Spleen (tissue), 11 donors: ENCODE results near the gene SEMA5B. TPM values are rescaled to one million over a fixed set of nuclear protein-coding genes. Genes with fewer than 3 reads are reported as not detected.

Experiments used
- DNase-seq: peaks from one replicate; pipeline ENCODE4 v3.0.0-alpha.2; 2020
- H3K27ac ChIP-seq, 8 donors: fragments of 200-600 bp; sonication (generic) in 7 of 8; 1 replicate in 4 of 8; 2 replicates in 4 of 8; pipeline versions ENCODE4 v1.5.0 to v1.8.0; 2016 to 2021; ENCODE audit warnings: inconsistent platforms in 4 of 8, mild to moderate bottlenecking in 4 of 8, moderate library complexity in 1 of 8
- H3K27me3 ChIP-seq, 7 donors: fragments of 200-600 bp; sonication (generic) in 6 of 7; replicated peaks in 1 of 7; 1 replicate in 4 of 7; 2 replicates in 3 of 7; pipeline versions ENCODE4 v1.5.0 to v1.8.0; 2016 to 2021; ENCODE audit warnings: inconsistent platforms in 3 of 7, mild to moderate bottlenecking in 1 of 7
- H3K36me3 ChIP-seq, 6 donors: fragments of 200-600 bp; sonication (generic) in 5 of 6; 1 replicate in 4 of 6; 2 replicates in 2 of 6; pipeline versions ENCODE4 v1.5.0 to v1.8.0; 2016 to 2021; ENCODE audit warnings: inconsistent platforms in 2 of 6
- H3K4me1 ChIP-seq, 6 donors: fragments of 200-600 bp; sonication (generic) in 5 of 6; 1 replicate in 3 of 6; 2 replicates in 3 of 6; pipeline versions ENCODE4 v1.5.0 to v1.8.0; 2016 to 2021; ENCODE audit warnings: inconsistent platforms in 3 of 6
- H3K4me3 ChIP-seq, 8 donors: fragments of 200-600 bp; sonication (generic) in 7 of 8; 1 replicate in 4 of 8; 2 replicates in 4 of 8; pipeline versions ENCODE4 v1.5.0 to v1.8.0; 2016 to 2021; ENCODE audit warnings: inconsistent platforms in 4 of 8, mild to moderate bottlenecking in 4 of 8, moderate library complexity in 2 of 8
- H3K9me3 ChIP-seq, 8 donors: fragments of 200-600 bp; sonication (generic) in 7 of 8; 1 replicate in 4 of 8; 2 replicates in 4 of 8; pipeline versions ENCODE4 v1.5.0 to v1.8.0; 2016 to 2021; ENCODE audit warnings: inconsistent platforms in 4 of 8
- POLR2A ChIP-seq, 3 donors: fragments of 450-650 bp; IDR thresholded peaks; one replicate each; pipeline ENCODE4 v1.5.1; 2017; ENCODE audit warnings: antibody characterized with exemption in 3 of 3, mild to moderate bottlenecking in 1 of 3
- POLR2AphosphoS5 ChIP-seq, 3 donors: sonication (generic); formaldehyde crosslinking; IDR thresholded peaks; one replicate each; pipeline ENCODE4 v1.5.1; 2017; ENCODE audit warnings: antibody characterized with exemption in 3 of 3
- WGBS, 5 donors: extraction: QIAGEN DNeasy Blood & Tissue Kit in 3 of 5; methylation state at CpG; one replicate each; pipeline versions ENCODE4 v1.1.5 to v1.1.7; 2013 to 2018; 5-methylcytosine and 5-hydroxymethylcytosine counted together
- intact Hi-C: fragments of 100-400 bp; cut with DNase I; formaldehyde crosslinking; loops from one replicate; pipeline ENCODE4 v1.15.0; 2023; ENCODE audit warnings: low total_unique reads
- polyA plus RNA-seq, 3 donors: library from polyadenylated mRNA; stranded (reverse); fragments of 200-250 nt; gene quantifications; one replicate each; pipeline ENCODE4 v1.2.1, GENCODE V29; 2013
- total RNA-seq, 7 donors: library from RNA; depleted of rRNA in 3 of 7; stranded (reverse); fragments of >200 nt in 3 of 7; fragmentation: NEBNext Ultra II Directional in 4 of 7; extraction: Animal tissue kit (Norgen Biotek cat#: 25700) in 4 of 7; gene quantifications; one replicate each; pipeline versions ENCODE4 v1.1.0 to v1.2.1, GENCODE V29; 2016 to 2021
- TF ChIP-seq, protein P1 (sequence below), 11 experiments: fragments of 200-600 bp in 7 of 11; fragments of 450-650 bp in 4 of 11; sonication (generic) in 4 of 11; IDR thresholded peaks in 8 of 11; conservative IDR thresholded peaks in 3 of 11; 1 replicate in 7 of 11; 2 replicates in 4 of 11; pipeline versions ENCODE4 v1.4.0 to v1.8.0; 2016 to 2021; ENCODE audit warnings: antibody characterized with exemption in 11 of 11, inconsistent platforms in 4 of 11, mild to moderate bottlenecking in 1 of 11
- donor health status: healthy with polysubstance abuse.
- donor health status: DM: no; HTN: no; CAD: no; lungs with moderate emphysema.
- donor health status: DM: no; HTN: no; CAD: no.
- donor health status: Bipolar disorder and iron deficiency.
- donor health status: healthy.
- donor health status: DM: no; HTN: no; CAD: no.
- donor health status: DM: yes; HTN: yes; CAD: no.

Gene SEMA5B
- total and polyA plus RNA-seq, 10 donors = 0.09 to 0.63 (median 0.41) TPM; not detected in 3

DNA sequence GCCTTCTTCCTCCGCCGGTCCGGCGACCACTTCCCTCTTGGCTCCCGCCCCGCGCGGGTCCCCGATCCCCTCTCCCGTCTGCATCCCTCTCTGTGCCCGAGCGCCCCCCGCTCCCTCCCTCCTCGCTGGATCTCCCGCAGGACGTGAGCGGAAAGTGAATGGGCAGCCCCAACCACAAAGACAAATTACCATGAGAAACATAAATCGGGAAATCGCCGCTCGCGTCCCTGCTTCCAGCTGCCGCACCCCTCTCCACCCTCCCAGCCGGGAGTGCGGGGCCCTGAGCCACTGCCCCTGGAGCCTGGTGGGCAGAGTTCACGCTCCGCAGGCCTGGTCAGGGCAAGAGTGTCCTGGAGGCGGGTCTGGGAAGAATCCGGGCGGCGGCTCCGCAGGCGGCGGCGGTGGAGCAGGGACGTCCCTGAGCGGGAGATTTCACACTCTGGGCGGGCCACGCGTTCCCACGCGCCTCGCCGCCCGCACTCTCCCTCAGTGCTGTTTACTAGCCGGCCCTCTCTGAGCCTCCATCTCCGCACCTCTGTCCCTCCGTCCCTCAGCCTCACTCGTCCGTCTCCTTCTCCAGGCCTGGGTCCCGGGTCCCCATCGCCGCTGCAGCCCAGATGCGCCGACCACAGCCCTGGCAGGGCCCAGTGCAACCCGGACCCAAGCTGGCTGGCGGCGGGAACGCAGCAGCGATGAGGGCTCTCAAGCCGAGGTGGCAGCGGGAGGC, 835 bp downstream of the SEMA5B start:
- TF ChIP-seq POLR2AphosphoS5 (IDR thresholded peaks at IDR 0.05) = peak in 1 of 3 donors; percentile 35
- TF ChIP-seq, protein P1, sequence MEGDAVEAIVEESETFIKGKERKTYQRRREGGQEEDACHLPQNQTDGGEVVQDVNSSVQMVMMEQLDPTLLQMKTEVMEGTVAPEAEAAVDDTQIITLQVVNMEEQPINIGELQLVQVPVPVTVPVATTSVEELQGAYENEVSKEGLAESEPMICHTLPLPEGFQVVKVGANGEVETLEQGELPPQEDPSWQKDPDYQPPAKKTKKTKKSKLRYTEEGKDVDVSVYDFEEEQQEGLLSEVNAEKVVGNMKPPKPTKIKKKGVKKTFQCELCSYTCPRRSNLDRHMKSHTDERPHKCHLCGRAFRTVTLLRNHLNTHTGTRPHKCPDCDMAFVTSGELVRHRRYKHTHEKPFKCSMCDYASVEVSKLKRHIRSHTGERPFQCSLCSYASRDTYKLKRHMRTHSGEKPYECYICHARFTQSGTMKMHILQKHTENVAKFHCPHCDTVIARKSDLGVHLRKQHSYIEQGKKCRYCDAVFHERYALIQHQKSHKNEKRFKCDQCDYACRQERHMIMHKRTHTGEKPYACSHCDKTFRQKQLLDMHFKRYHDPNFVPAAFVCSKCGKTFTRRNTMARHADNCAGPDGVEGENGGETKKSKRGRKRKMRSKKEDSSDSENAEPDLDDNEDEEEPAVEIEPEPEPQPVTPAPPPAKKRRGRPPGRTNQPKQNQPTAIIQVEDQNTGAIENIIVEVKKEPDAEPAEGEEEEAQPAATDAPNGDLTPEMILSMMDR (IDR thresholded peaks at IDR 0.05 in 8 of 11, conservative IDR thresholded peaks at IDR 0.05 in 3 of 11) = no peak
- DNase-seq = peak; percentile 80
- Histone ChIP-seq H3K27me3 (peaks cover 17 to 79% (median 53%) of the 10 kb centered on the region in 7 donors), H3K9me3 (no peaks in the 10 kb centered on the region), H3K36me3 (no peaks in the 10 kb centered on the region), H3K4me3 (peak overlapping the region; percentile 49 to 75 (median 60)), H3K27ac (no peak overlapping the region), H3K4me1 (peaks cover 18 to 46% (median 35%) of the 10 kb centered on the region in 6 donors)
- WGBS, 5 donors = 1 to 2% (median 1%) methylated on average over 49 to 62 of the region's 62 CpGs
- intact Hi-C loops = loop anchor here (10.0 kb wide), 2 partner anchors 82 to 262 kb away; no protein-coding TSS in a partner anchor

DNA sequence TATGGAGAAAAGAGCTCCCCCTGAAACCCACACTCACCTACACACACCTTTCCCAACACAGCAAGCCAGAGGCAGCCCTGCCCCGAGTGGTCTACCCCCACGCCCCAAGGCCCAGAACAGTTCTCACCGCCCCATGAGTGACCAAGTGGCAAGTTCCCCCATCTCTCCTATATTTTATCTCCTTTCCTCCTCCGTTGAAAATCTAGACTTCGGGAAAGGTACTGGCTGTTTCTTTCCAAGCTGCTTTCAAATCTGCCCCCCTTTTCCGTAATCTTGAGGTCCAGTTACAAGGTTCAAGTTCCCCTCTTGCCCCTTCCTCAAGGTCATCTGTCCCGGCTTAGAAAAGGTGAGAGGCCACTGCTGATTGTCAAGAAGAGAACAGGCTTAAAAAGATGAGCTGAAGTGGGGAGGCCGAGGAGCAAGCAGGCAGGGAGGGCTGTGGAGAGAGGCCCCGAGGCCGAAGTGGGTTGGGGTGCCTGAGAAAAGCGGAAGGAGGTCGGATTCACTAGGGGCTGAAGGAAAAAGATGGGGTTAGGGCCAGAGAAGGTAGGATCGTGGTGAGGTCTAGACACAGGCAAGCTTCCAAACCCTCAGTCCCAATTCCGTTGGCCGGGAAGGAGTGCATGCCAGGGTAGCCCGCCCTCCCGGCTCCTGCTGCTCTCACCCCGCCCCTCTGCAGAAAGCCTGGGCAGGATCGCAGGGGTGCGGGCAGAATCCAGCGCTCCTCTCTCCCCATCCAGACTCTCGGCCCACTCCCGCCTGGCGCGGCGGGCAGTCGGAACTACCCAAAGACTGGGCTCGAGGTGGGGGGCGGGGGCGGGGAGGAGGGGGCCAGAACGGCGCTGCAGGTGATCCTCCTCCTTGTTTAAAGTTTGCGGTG, 1.7 kb downstream of the SEMA5B start:
- intact Hi-C loops = loop anchor here (10.0 kb wide), 2 partner anchors 81 to 261 kb away; no protein-coding TSS in a partner anchor
- Histone ChIP-seq H3K4me1 (peaks cover 18 to 38% (median 32%) of the 10 kb centered on the region in 6 donors), H3K27ac (no peak overlapping the region), H3K9me3 (no peaks in the 10 kb centered on the region), H3K36me3 (no peaks in the 10 kb centered on the region), H3K4me3 (peak overlapping the region in 7 of 8 donors; percentile 51 to 75 (median 60)), H3K27me3 (peaks cover 17 to 80% (median 47%) of the 10 kb centered on the region in 7 donors)
- DNase-seq = no peak
- TF ChIP-seq POLR2AphosphoS5 (IDR thresholded peaks at IDR 0.05) (no peak), POLR2A (IDR thresholded peaks at IDR 0.05) (no peak)
- TF ChIP-seq, protein P1 (IDR thresholded peaks at IDR 0.05 in 8 of 11, conservative IDR thresholded peaks at IDR 0.05 in 3 of 11) = no peak
- WGBS, 5 donors = 20 to 31% (median 25%) methylated on average over 27 to 33 of the region's 33 CpGs

GRCh38 chr3:123024056-123024455, 3.5 kb downstream of the SEMA5B start:
- intact Hi-C loops = loop anchor here (10.0 kb wide), 2 partner anchors 79 to 259 kb away; no protein-coding TSS in a partner anchor
- no peak overlapping the region for H3K4me3 ChIP-seq
- DNase-seq = no peak

More at GRCh38 chr3:123024056-123024455, 3.5 kb downstream of the SEMA5B start:
- Histone ChIP-seq H3K27ac (no peak overlapping the region), H3K27me3 (peaks cover 17 to 67% (median 33%) of the 10 kb centered on the region in 7 donors), H3K36me3 (no peaks in the 10 kb centered on the region), H3K4me1 (peaks cover 18 to 35% (median 32%) of the 10 kb centered on the region in 6 donors), H3K9me3 (no peaks in the 10 kb centered on the region)
- no peak for TF ChIP-seq POLR2AphosphoS5 (IDR thresholded peaks at IDR 0.05)
- TF ChIP-seq POLR2A (IDR thresholded peaks at IDR 0.05) = no peak
- TF ChIP-seq, protein P1 (IDR thresholded peaks at IDR 0.05 in 8 of 11, conservative IDR thresholded peaks at IDR 0.05 in 3 of 11) = no peak
- 84 to 100% (median 98%) methylated on average over 1 of the region's 1 CpG for WGBS, 5 donors
